Calu3 (cell line): ENCODE measurements around the gene TCF7L2. TPM values are rescaled to one million over a fixed set of nuclear protein-coding genes. Genes with fewer than 3 reads are reported as not detected.

Experiments used
- BruUV-seq: library from RNA; stranded (reverse); fragments of 400-500 nt; replicated peaks from 2 replicates; lab custom pipeline; 2021; lab: Mats Ljungman, UMichigan
- CTCF ChIA-PET: fragments of 300-600 bp; sonication (Branson Sonifier 250); formaldehyde crosslinking; loops from one replicate; lab custom pipeline; 2022; ENCODE audit warnings: antibody characterized with exemption; lab: Charles Lee
- DNase-seq: peaks from one replicate; pipeline ENCODE4 v3.0.0; 2022
- H3K27ac Mint-ChIP-seq: one replicate; pipeline ENCODE4 v1.8.0; 2022; ENCODE audit warnings: mixed read lengths; ENCODE audit not compliant: unreplicated experiment
- H3K27me3 Mint-ChIP-seq: one replicate; pipeline ENCODE4 v1.8.0; 2022; ENCODE audit warnings: mixed read lengths; ENCODE audit not compliant: unreplicated experiment
- H3K36me3 Mint-ChIP-seq: one replicate; pipeline ENCODE4 v1.8.0; 2022; ENCODE audit warnings: mild to moderate bottlenecking, moderate library complexity, mixed read lengths; ENCODE audit not compliant: insufficient read depth, unreplicated experiment
- H3K4me1 Mint-ChIP-seq: one replicate; pipeline ENCODE4 v1.8.0; 2022; ENCODE audit warnings: mild to moderate bottlenecking, low read depth, mixed read lengths; ENCODE audit not compliant: unreplicated experiment
- H3K4me3 Mint-ChIP-seq: one replicate; pipeline ENCODE4 v1.8.0; 2022; ENCODE audit warnings: mild to moderate bottlenecking, low read depth, moderate library complexity, mixed read lengths; ENCODE audit not compliant: unreplicated experiment
- H3K9me3 Mint-ChIP-seq: one replicate; pipeline ENCODE4 v1.8.0; 2022; ENCODE audit warnings: low read depth, mixed read lengths; ENCODE audit not compliant: unreplicated experiment
- CTCF ChIP-seq: fragments of 200-600 bp; IDR thresholded peaks from one replicate; pipeline ENCODE4 v1.8.0; 2022; ENCODE audit warnings: antibody characterized with exemption; ENCODE audit not compliant: unreplicated experiment
- intact Hi-C: fragments of 100-400 bp; cut with micrococcal nuclease; formaldehyde crosslinking; loops from one replicate; pipeline ENCODE4 v1.10.0; 2022; ENCODE audit not compliant: unreplicated experiment
- total RNA-seq: library from RNA; stranded (reverse); gene quantifications from 2 replicates; pipeline ENCODE4 v1.2.3, GENCODE V29; 2022

TCF7L2 gene
- total RNA-seq, 1 experiment from 2014 or later, result 36.6 TPM

GRCh38 chr10:113002449-113002777 lies 52.4 kb downstream of the TCF7L2 start:
- BruUV-seq, result no TSS peak
- Mint-ChIP-seq H3K36me3 (peaks cover 15% of the 10 kb centered on the region), H3K9me3 (no peaks in the 10 kb centered on the region)

GRCh38 chr10:113003052-113003451 lies 53.0 kb downstream of the TCF7L2 start:
- intact Hi-C loops, result no loop called here
- H3K27me3 Mint-ChIP-seq, result no peaks in the 10 kb centered on the region
- BruUV-seq, result no TSS peak
- H3K27ac Mint-ChIP-seq, result no peak overlapping the region
- H3K9me3 Mint-ChIP-seq, result no peaks in the 10 kb centered on the region
- TF ChIP-seq CTCF, result no peak
- no peak overlapping the region for H3K4me3 Mint-ChIP-seq
- no peak for DNase-seq
- CTCF ChIA-PET, result no interaction called here
- H3K4me1 Mint-ChIP-seq, result peaks cover 30% of the 10 kb centered on the region
- H3K36me3 Mint-ChIP-seq, result peaks cover 17% of the 10 kb centered on the region

More at GRCh38 chr10:113002449-113002777, 52.4 kb downstream of the TCF7L2 start:
- CTCF ChIA-PET, result no interaction called here
- H3K4me1 Mint-ChIP-seq, result peaks cover 30% of the 10 kb centered on the region
- no peak for DNase-seq
- H3K4me3 Mint-ChIP-seq, result no peak overlapping the region
- H3K27ac Mint-ChIP-seq, result no peak overlapping the region
- no peaks in the 10 kb centered on the region for H3K27me3 Mint-ChIP-seq
- no peak for TF ChIP-seq CTCF
- intact Hi-C loops, result no loop called here

- no TSS peak for BruUV-seq
- Mint-ChIP-seq H3K27ac (peak overlapping the region; percentile 82), H3K4me1 (peaks cover 30% of the 10 kb centered on the region), H3K4me3 (no peak overlapping the region), H3K9me3 (no peaks in the 10 kb centered on the region), H3K27me3 (no peaks in the 10 kb centered on the region), H3K36me3 (peaks cover 26% of the 10 kb centered on the region)
- no peak for TF ChIP-seq CTCF
- CTCF ChIA-PET, result no interaction called here
- intact Hi-C loops, result no loop called here
- no peak for DNase-seq
Measured at GRCh38 chr10:113004069-113004618, 54.1 kb downstream of the TCF7L2 start.

- intact Hi-C loops, result no loop called here
- Mint-ChIP-seq H3K4me1 (peaks cover 30% of the 10 kb centered on the region), H3K27ac (no peak overlapping the region), H3K36me3 (peaks cover 30% of the 10 kb centered on the region), H3K27me3 (no peaks in the 10 kb centered on the region), H3K9me3 (no peaks in the 10 kb centered on the region), H3K4me3 (no peak overlapping the region)
- TF ChIP-seq CTCF, result no peak
- CTCF ChIA-PET, result no interaction called here
- no peak for DNase-seq
- no TSS peak for BruUV-seq
Measured at GRCh38 chr10:113005380-113005779, 55.3 kb downstream of the TCF7L2 start.
